Smooth muscle cell of the coronary artery (primary cell): ENCODE results near the gene AGPAT1. TPM values are rescaled to one million over a fixed set of nuclear protein-coding genes. Genes with fewer than 3 reads are reported as not detected.

Experiments used
- total RNA-seq: library from RNA; depleted of rRNA; stranded (reverse); fragments of >200 nt; gene quantifications from 2 replicates; pipeline ENCODE4 v1.2.3, GENCODE V29; 2014; ENCODE audit warnings: low replicate concordance

Gene AGPAT1
- 16.8 and 18.8 TPM in 2 replicates for total RNA-seq

DNA sequence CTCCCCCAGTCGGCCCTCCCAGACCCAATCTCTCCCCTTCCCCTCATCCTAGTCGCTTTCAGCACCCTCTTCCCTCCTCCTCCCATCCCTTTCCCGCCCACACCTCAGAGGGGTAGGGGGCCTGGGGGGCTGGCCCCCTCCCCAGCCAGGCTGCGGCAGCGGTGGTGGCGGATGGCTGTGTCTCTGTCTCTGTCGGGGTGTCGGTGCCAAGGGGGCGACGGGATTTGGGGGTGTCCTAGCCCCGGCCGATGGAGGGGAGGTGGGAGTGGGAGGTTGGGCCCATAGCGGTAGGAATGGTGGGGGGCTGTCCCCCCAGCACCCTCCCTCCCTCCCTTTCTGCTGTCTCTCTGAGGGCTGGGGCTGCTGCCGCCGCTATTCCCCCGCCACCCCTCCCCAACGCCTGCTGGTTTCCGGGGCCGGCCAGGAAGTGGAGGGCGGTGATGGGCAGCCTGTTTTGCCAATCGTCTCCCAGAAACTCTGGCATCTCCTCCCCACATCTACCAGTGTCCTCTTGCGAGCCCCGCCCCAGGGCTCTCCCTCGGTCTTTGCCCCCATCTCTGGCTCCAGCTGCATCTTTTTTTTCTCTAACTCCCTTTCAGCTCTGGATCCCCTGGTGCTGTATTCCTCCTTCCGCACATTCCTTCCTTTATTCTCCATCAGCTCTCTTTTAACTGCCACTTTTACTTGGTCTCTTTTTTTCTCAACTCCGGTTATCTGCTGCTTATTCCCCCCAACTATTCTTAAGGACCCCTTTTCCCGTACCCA, at the start of gene AGPAT1:
Gene AGPAT1, minus strand, starts transcription at position 374 of the 765 bp plus-strand sequence. CDS start 4,588 bp downstream, outside the sequence.

GRCh38 chr6:32223258-32224235, 47.7 kb upstream of the AGPAT1 start, which contains the start of gene NOTCH4:
NOTCH4 (minus strand) TSS chr6:32224067; CDS start chr6:32223928, 139 bp downstream.

DNA sequence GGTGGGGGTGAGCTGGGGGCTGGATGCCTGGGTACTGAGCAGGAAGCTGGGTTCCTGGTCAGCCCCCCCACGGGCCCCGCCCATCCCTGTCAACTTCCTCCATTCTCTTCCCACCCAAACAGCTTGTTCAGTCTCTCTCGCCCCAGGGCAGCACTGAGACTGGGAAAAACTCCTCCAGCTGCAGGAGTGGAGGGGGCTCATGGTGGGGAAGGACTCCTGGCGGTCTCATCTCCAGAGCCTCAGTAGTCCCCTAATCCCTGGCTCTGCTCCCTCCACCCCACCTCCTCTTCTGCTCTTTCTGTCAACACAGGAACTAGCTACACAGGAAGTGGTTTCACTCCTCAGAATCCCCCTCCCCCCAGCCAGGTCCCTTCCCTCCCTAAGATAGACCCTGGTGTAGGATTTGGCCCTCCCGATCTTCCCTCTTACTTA, 16.7 kb upstream of the AGPAT1 start, which contains the start of gene GPSM3:
Gene GPSM3, minus strand, starts transcription at position 36 of the 432 bp plus-strand sequence. CDS start 130 bp downstream, outside the sequence.

GRCh38 chr6:32190054-32190851, 14.4 kb upstream of the AGPAT1 start, which contains the start of gene PBX2:
PBX2 (minus strand) TSS chr6:32190202; CDS start chr6:32189915, 287 bp downstream.

GRCh38 chr6:32184084-32184640, 8.3 kb upstream of the AGPAT1 start, which contains the start of gene AGER:
AGER (minus strand) TSS chr6:32184253; CDS start chr6:32184222, 31 bp downstream.

GRCh38 chr6:32177788-32178546, 2.1 kb upstream of the AGPAT1 start, which contains the start of gene RNF5:
RNF5 (plus strand) TSS chr6:32178405; CDS start chr6:32178512, 107 bp downstream.

DNA sequence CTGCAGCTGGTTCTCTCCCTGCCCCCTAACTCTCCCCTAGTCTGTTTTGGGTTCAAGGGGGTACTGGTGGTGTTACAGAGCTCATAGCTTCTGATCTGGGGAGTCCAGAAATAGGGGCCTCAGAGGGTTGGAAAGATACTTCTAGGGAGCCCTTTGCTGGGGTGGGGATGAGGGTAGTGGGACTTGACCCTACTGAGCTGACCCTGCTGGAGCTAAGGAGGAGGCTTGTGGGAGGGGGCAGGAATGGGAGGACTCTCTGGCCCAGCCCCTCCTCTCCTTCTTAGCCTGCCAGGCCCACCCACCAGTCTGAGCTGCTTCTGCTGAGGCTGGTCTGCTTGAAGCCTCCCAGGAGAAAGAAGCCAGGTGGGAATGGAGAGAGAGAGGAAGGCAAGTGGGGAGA, 11.6 kb downstream of the AGPAT1 start, which contains the start of gene EGFL8:
Gene EGFL8, plus strand, starts transcription at position 301 of the 400 bp plus-strand sequence. CDS start 1,571 bp downstream, outside the sequence.

GRCh38 chr6:32153564-32154513, 22.0 kb downstream of the AGPAT1 start, which contains the start of gene PPT2:
PPT2 (plus strand) TSS chr6:32154141; CDS start chr6:32154595, 454 bp downstream.

GRCh38 chr6:32151863-32152768, 23.8 kb downstream of the AGPAT1 start, which contains the start of gene PRRT1:
PRRT1 (minus strand) TSS chr6:32151939; CDS start chr6:32151827, 112 bp downstream.

GRCh38 chr6:32127717-32128592, 47.9 kb downstream of the AGPAT1 start, which contains the start of gene ATF6B:
ATF6B (minus strand) TSS chr6:32128246; CDS start chr6:32128207, 39 bp downstream.

Other genes with a start within 250 kb of the AGPAT1 start
- 0.90 and 26.7 TPM in 2 replicates for gene C2, start 248.4 kb downstream of the AGPAT1 start, total RNA-seq
- gene CFB, start 230.0 kb downstream of the AGPAT1 start, total RNA-seq = 15.0 and 108 TPM in 2 replicates
- 77.8 and 109 TPM in 2 replicates for gene NELFE, start 217.1 kb downstream of the AGPAT1 start, total RNA-seq
- gene SKIC2, start 216.9 kb downstream of the AGPAT1 start, total RNA-seq = 48.6 and 68.8 TPM in 2 replicates
- 6.9 and 12.9 TPM in 2 replicates for gene DXO, start 203.9 kb downstream of the AGPAT1 start, total RNA-seq
- 3.7 and 23.1 TPM in 2 replicates for gene C4A, start 194.0 kb downstream of the AGPAT1 start, total RNA-seq
- 3.2 and 24.0 TPM in 2 replicates for gene C4B, start 161.3 kb downstream of the AGPAT1 start, total RNA-seq
- 0.08 TPM in 1 of 2 replicates, not detected in the other for gene CYP21A2, start 137.7 kb downstream of the AGPAT1 start, total RNA-seq
- gene TNXB, start 66.7 kb downstream of the AGPAT1 start, total RNA-seq = 1.1 and 55.9 TPM in 2 replicates
- gene ATF6B, start 47.8 kb downstream of the AGPAT1 start, total RNA-seq = 8.6 and 11.2 TPM in 2 replicates
- gene FKBPL, start 45.8 kb downstream of the AGPAT1 start, total RNA-seq = 5.1 TPM in 2 replicates
- gene PRRT1, start 24.1 kb downstream of the AGPAT1 start, total RNA-seq = 0.08 and 0.12 TPM in 2 replicates
- gene PPT2, start 21.9 kb downstream of the AGPAT1 start, total RNA-seq = 16.5 and 38.4 TPM in 2 replicates
- gene EGFL8, start 11.5 kb downstream of the AGPAT1 start, total RNA-seq = 0.75 and 3.5 TPM in 2 replicates
- gene RNF5, start 2.3 kb upstream of the AGPAT1 start, total RNA-seq = 29.3 and 31.0 TPM in 2 replicates
- 0.15 TPM in 1 of 2 replicates, not detected in the other for gene AGER, start 8.2 kb upstream of the AGPAT1 start, total RNA-seq
- gene PBX2, start 14.1 kb upstream of the AGPAT1 start, total RNA-seq = 19.5 and 24.7 TPM in 2 replicates
- 0.35 and 1.4 TPM in 2 replicates for gene GPSM3, start 16.6 kb upstream of the AGPAT1 start, total RNA-seq
- gene NOTCH4, start 48.0 kb upstream of the AGPAT1 start, total RNA-seq = 0.82 and 1.5 TPM in 2 replicates
- gene TSBP1, start 195.8 kb upstream of the AGPAT1 start, total RNA-seq = not detected in 2 replicates
- gene BTNL2, start 231.1 kb upstream of the AGPAT1 start, total RNA-seq = 0.12 TPM in 1 of 2 replicates, not detected in the other